ENCODE measurements around the gene JUN. TPM values are rescaled to one million over a fixed set of nuclear protein-coding genes. Genes with fewer than 3 reads are reported as not detected.

Gene JUN
- total and polyA plus RNA-seq, 2 of the 4 experiments (the other 2 are of a cell fraction): 46.6 to 89.1 TPM

DNA sequence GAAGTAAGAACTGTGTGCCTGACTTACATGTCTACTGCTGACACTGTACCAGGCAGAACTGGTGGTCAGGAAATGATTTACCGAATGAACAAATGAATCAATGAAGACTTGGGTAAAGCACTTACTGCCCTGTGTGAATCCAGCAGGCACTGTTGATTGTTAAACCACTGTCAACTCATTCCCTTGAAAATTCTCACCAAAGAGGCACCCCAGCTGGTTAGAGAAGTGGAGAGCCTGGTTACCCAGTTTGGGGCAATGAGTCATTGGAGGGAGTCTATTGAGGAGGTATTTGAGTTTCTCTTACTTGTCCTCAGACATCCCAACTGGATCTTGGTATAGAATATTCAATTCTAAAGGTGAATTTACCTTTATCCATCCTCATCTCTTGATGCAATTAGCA is 34.2 kb downstream of the JUN start:
- Histone ChIP-seq H2BK120ac (ENCODE audit: low read depth, low read length) (peak overlapping the region; percentile 54), H4K91ac (ENCODE audit: insufficient read depth, low read depth, low read length) (peak overlapping the region; percentile 34), H2AK5ac (ENCODE audit: low read depth, low read length) (peak overlapping the region; percentile 90), H3K14ac (replicated peaks; ENCODE audit: low read depth, low read length) (0 out of 2 replicates have a peak overlapping the region, but pooled peaks have one; percentile 4), H4K8ac (ENCODE audit: low read depth in 2 of 2, low read length in 2 of 2) (peak overlapping the region; percentile 25 to 32; a peak in 2 of 4 replicates), H3K4me2 (ENCODE audit: low read depth, low read length) (no peak overlapping the region), H3K9me3 (ENCODE audit: control insufficient read depth, insufficient read depth, low read length) (no peaks in the 10 kb centered on the region), H3K56ac (ENCODE audit: extremely low read depth, insufficient read depth, low read length) (no peak overlapping the region), H3K23ac (ENCODE audit: low read depth, low read length) (no peak overlapping the region), H2BK5ac (ENCODE audit: low read depth, low read length, poor library complexity, severe bottlenecking) (no peak overlapping the region), H2BK20ac (ENCODE audit: low read depth, low read length) (peak overlapping the region; percentile 76), H3K27ac (ENCODE audit: insufficient read depth, low read length) (no peak overlapping the region), H3K18ac (ENCODE audit: low read depth, low read length) (peak overlapping the region; percentile 17; the same call in 1 of the 2 replicates), H3K4me3 (ENCODE audit: insufficient read depth, low read depth, low read length) (no peak overlapping the region), H4K20me1 (ENCODE audit: insufficient read depth, low read length) (no peaks in the 10 kb centered on the region), H3K27me3 (ENCODE audit: control insufficient read depth, insufficient read depth, low read length) (no peaks in the 10 kb centered on the region), H3K9me1 (ENCODE audit: insufficient read depth, low read length) (peaks cover 26% of the 10 kb centered on the region), H3K9ac (ENCODE audit: low read depth, low read length) (no peak overlapping the region), H3K4me1 (ENCODE audit: control insufficient read depth, insufficient read depth, low read length) (peaks cover 22% of the 10 kb centered on the region), H2BK15ac (ENCODE audit: low read depth, low read length) (peak overlapping the region; percentile 75), H4K5ac (ENCODE audit: low read depth, low read length) (no peak overlapping the region), H3K36me3 (ENCODE audit: control insufficient read depth, insufficient read depth, low read length) (no peaks in the 10 kb centered on the region), H3K79me1 (ENCODE audit: low read depth in 1 of 2, low read length in 2 of 2) (peaks cover 0 to 16% of the 10 kb centered on the region in 2 experiments; a peak in 2 of 4 replicates), H3K4ac (ENCODE audit: low read depth, low read length) (peak overlapping the region; percentile 65; the same call in 1 of the 2 replicates), H2AK9ac (replicated peaks; ENCODE audit: low read depth, low read length, poor library complexity) (no peak overlapping the region), H2AFZ (replicated peaks; ENCODE audit: low read length, poor library complexity) (no peak overlapping the region)
- no peak for TF ChIP-seq RAD21 (IDR thresholded peaks at IDR 0.05; ENCODE audit: low read length)
- TF ChIP-seq, protein P1, sequence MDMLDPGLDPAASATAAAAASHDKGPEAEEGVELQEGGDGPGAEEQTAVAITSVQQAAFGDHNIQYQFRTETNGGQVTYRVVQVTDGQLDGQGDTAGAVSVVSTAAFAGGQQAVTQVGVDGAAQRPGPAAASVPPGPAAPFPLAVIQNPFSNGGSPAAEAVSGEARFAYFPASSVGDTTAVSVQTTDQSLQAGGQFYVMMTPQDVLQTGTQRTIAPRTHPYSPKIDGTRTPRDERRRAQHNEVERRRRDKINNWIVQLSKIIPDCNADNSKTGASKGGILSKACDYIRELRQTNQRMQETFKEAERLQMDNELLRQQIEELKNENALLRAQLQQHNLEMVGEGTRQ (IDR thresholded peaks at IDR 0.05; ENCODE audit: low read depth, low read length): no peak
- TF ChIP-seq NFE2L2 (IDR thresholded peaks at IDR 0.05; ENCODE audit: low read depth, low read length): no peak
- TF ChIP-seq CEBPB (IDR thresholded peaks at IDR 0.05; ENCODE audit: low read depth, low read length): no peak
- TF ChIP-seq CTCF (conservative IDR thresholded peaks at IDR 0.05; ENCODE audit: low read depth, low read length): no peak
- no peak for TF ChIP-seq BHLHE40 (IDR thresholded peaks at IDR 0.05; ENCODE audit: low read depth, low read length)
- no peak for TF ChIP-seq MAFK (IDR thresholded peaks at IDR 0.05; ENCODE audit: low read depth, low read length)
- TF ChIP-seq, protein P2, sequence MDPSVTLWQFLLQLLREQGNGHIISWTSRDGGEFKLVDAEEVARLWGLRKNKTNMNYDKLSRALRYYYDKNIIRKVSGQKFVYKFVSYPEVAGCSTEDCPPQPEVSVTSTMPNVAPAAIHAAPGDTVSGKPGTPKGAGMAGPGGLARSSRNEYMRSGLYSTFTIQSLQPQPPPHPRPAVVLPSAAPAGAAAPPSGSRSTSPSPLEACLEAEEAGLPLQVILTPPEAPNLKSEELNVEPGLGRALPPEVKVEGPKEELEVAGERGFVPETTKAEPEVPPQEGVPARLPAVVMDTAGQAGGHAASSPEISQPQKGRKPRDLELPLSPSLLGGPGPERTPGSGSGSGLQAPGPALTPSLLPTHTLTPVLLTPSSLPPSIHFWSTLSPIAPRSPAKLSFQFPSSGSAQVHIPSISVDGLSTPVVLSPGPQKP (IDR thresholded peaks at IDR 0.05; ENCODE audit: borderline replicate concordance, low read depth, low read length): no peak
- TF ChIP-seq MAZ (IDR thresholded peaks at IDR 0.05; ENCODE audit: borderline replicate concordance, low read depth, low read length): no peak
- no peak for TF ChIP-seq MXI1 (IDR thresholded peaks at IDR 0.05; ENCODE audit: borderline replicate concordance, low read depth, low read length)
- TF ChIP-seq FOS (IDR thresholded peaks at IDR 0.05; ENCODE audit: low read depth, low read length): no peak
- TF ChIP-seq CHD1 (IDR thresholded peaks at IDR 0.05; ENCODE audit: low read depth, low read length): no peak
- no peak for TF ChIP-seq SMC3 (IDR thresholded peaks at IDR 0.05; ENCODE audit: low read depth, low read length)
- TF ChIP-seq POLR2A (IDR thresholded peaks at IDR 0.05; ENCODE audit: low read depth, low read length): no peak
- TF ChIP-seq RFX5 (IDR thresholded peaks at IDR 0.05; ENCODE audit: low read depth, low read length): no peak
- ChIA-PET POLR2A (ENCODE audit: unreplicated experiment) (no interaction called here), CTCF (no interaction called here)
- ATAC-seq (ENCODE audit: low read depth): no peak
- BruUV-seq (replicated peaks): no TSS peak
- intact Hi-C loops (cut with micrococcal nuclease) (loop anchor here (5.0 kb wide), 1 partner anchor 1198 kb away; no protein-coding TSS in a partner anchor), dilution Hi-C loops (cut with HindIII; ENCODE audit: low sequenced_read_pairs, unreplicated experiment) (loop anchor here (25.0 kb wide), 1 partner anchor 1013 kb away; no protein-coding TSS in a partner anchor), in situ Hi-C loops (cut with MboI; ENCODE audit: low sequenced_read_pairs) (loop anchor here (25.0 kb wide), 1 partner anchor 1188 kb away; the partner anchor contains the start of gene CYP2J2)
- no CpG with 5 or more reads among the region's 1 CpG for whole genome bisulfite sequencing, 2 experiments (ENCODE audit: extremely low coverage in 2 of 2, insufficient read length in 1 of 2)
- no peak for DNase-seq

Measured in IMR-90 (cell line).